Colon (tissue), 2 donors: ENCODE data around the gene NCBP2L.
"Not testable (repeated sequence)": the region's sequence is repeated elsewhere in the genome, so short reads cannot be mapped to it uniquely, and the experiment has no call there.

Experiments used
- FAIRE-seq: peaks from 2 replicates; lab custom pipeline; 2012; peaks lifted over from hg19 to GRCh38; lab: Jason Lieb, UNC
- donor health status: control.
- donor health status: control.

The NCBP2L gene

DNA sequence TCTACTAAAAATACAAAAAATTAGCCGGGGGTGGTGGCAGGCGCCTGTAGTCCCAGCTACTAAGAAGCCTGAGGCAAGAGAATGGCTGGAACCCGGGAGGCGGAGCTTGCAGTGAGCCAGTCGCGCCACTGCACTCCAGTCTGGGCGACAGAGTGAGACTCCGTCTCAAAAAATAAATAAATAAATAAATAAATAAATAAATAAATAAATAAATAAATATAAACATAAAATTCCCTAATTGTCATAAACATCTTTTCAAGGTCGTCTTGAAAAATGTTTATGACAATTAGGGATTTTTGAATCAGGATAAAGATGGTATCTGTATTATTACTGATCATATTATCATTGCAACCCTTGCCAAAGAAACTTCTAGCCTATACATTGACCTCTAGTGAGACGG is 32.5 kb downstream of the NCBP2L start:
- FAIRE-seq: not testable (repeated sequence)

DNA sequence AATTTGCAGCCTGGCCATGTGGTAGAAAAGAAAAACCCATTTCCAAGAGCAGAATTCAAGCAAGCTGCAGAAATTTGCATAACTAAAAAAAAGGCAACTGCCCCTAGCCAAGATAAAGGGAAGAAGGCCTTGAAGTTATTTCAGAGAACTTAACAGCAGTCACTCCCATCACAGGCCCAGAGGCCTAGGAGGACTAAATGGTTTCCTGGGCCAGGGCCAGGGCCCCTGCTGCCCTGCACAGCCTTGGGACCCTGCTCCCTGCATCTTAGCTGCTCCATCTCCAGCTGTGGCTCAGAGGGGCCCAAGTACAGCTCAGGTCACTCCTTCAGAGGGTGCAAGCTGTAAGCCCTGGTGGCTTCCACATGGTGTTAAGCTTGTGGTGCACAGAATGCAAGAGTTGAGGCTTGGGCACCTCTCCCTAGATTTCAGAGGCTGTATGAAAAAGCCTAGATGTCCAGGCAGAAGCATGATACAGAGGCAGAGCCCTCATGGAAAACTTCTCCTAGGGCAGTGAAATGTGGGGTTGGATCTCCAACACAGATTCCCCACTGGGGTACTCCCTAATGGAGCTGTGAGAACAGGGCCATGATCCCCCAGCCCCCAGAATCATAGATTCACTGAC is 41.5 kb downstream of the NCBP2L start:
- FAIRE-seq: no peak

DNA sequence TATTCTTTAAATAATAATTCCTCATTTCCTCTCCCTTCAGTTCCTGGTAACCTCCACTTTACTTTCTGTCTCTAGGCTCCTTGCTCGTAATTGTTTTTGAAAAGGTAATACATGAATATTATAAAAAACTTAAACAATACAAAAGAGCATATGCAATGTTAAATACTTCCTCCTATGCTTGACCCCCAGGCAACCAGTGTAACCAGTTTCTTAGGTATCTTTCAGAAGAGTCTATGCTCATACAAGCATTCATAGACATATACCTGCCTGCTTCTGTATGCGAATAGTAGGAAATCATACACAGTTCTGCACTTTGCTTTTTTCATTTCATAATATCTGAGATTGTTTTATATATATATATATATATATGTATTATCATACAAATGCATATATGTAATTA is 45.5 kb downstream of the NCBP2L start:
- FAIRE-seq: no peak

- FAIRE-seq: no peak
These were observed 45.9 kb downstream of the NCBP2L start for GRCh38 chrX:107823456-107823855.

DNA sequence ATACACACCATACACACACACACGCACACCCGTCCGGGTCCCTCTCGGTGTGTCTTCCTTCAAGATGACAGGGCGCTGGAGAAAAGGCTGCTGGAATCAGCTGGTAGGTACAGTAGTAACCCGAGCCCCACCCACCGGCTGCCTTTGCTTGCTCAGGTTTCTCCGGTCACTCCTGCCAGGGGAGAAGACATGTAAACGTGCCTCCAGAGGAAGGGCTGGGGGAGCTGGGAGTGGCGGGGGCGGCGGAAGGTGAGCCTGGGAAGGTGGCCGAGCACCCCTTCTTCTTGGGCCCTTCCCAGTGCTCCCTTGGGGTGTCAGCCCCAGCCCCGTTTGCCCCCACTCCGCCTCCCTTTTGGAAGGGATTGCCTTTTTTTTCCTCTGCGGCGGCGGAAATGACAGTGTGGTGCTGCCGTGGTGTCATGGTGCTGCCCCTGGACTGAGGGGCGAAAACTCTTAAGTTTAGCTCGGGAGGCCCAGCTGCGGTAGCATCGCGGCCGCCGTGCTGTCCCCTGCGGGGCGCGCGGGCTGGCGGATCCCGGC is 48.2 kb downstream of the NCBP2L start, which contains the start of gene MID2:
MID2 (plus strand) TSS at position 169 of the 540 bp plus-strand sequence. CDS start 561 bp downstream, outside the sequence.
- no peak for FAIRE-seq

DNA sequence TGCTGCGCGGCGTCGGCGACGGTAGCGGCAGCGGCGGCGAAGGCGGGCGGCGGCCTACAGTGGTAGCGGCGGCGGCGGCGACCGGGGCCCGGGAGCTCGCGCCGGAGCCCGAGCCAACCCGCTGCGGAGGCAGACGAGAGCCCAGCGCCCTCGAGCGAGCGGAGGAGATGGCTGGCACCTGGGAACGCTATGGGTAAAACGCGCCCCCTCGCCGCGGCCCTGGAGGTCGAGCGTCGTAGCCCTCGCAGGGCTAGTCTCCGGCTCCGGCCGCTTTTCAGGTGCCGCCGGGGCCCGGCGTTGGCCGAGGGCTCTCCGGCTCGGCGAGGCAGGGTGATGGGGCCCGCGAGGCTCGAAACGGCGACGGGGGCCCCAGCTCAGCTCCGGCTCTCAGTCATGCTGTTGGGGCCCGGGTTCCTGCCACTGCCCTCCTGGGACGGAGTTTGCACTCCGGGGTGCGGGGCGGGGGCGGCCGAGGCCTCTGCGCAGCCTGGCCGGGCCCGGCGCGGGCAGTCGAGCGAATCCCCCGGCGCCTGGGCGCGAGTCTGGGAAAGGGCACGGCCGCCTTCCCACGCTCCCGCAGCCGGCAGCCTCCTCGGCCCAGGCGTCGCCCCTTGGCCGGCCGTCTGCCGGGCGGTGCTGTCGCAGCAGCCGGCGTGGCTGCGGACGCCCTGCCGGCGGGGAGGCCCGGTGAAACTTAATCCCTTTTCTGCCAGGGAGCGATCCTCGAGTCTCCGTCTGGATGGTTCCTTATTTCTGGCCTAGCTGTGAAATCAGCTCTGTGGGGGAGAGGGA is 48.9 kb downstream of the NCBP2L start:
- FAIRE-seq: no peak

DNA sequence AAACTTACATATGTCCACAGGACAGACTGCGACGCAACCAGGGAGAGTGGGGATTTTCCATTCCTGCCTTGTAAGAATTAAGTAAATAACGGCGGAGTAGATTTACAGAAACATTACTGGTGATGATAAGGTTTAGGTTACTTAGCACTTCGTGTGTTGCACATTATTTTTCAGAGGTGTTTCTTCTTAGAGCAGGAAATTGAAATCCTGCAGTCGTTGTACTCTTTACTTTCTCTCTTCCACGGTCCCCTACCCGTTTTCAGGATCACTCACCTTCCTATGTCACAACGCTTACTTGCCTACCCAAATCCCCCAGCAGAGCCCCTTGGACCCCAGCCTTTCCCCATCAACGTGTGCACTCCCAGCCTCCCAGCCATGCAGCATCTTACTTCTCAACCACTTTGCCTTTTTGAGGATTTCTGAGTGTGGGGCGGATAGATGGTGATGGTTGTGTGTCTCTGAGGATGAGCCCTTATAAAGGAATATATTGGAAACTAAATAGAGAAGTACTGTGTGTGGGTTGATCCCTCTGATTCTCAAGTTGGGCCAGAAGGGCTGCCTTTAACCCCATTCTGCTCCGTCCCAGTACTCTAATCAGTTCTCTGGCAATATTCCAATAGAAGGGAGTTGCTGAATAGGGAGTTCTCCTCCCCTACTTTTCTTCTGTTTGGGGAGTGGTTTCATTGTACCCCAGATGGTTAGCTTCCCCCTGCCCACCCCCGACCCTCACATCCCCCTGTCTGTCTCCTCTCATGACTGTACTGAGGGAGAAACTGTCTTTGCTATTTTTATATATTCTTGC is 49.7 kb downstream of the NCBP2L start:
- no peak for FAIRE-seq

DNA sequence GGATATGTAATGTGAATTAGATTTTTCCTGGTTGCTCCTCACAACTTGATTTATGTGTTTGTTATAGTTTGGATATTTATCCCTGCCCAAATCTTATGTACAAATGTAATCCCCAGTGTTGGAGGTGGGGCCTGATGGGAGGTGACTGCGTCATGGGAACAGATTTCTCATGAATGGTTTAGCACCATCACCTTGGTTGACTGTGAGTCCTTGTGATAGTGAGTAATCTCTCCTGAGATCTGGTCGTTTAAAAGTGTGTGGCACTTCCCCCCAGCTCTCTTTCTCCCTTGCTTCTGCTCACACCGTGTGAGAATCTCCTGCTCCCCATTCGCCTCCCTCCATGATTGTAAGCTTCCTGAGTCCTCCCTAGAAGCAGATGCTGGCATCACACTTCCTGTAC is 50.3 kb downstream of the NCBP2L start:
- FAIRE-seq: no peak

GRCh38 chrX:107829878-107830277 is 52.3 kb downstream of the NCBP2L start:
- no peak for FAIRE-seq

- no peak for FAIRE-seq
These were observed 53.7 kb downstream of the NCBP2L start for GRCh38 chrX:107831071-107831730.

GRCh38 chrX:107834275-107835201 is 57.0 kb downstream of the NCBP2L start:
- peak; percentile 14 for FAIRE-seq

GRCh38 chrX:107836958-107837357 is 59.4 kb downstream of the NCBP2L start:
- no peak for FAIRE-seq

DNA sequence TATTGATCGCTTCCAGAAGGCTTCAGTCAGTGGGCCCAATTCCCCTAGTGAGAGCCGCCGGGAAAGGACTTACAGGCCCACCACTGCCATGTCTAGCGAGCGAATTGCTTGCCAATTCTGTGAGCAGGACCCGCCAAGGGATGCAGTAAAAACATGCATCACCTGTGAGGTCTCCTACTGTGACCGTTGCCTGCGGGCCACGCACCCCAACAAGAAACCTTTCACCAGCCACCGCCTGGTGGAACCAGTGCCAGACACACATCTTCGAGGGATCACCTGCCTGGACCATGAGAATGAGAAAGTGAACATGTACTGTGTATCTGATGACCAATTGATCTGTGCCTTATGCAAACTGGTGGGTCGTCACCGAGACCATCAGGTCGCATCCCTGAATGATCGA is 63.4 kb downstream of the NCBP2L start:
- no peak for FAIRE-seq

GRCh38 chrX:107842715-107843400 is 65.3 kb downstream of the NCBP2L start:
- no peak for FAIRE-seq
